Ascending aorta (tissue), 2 donors: ENCODE measurements around the gene CIBAR2. TPM values are rescaled to one million over a fixed set of nuclear protein-coding genes. Genes with fewer than 3 reads are reported as not detected.

Experiments
- DNase-seq, 2 donors: peaks; one replicate each; pipeline ENCODE4 v3.0.0-alpha.2; 2019; ENCODE audit warnings: low spot score in 2 of 2
- H3K27ac ChIP-seq, 2 donors: fragments of 200-600 bp; sonication (generic); one replicate each; pipeline ENCODE4 v1.5.1; 2016 to 2017; ENCODE audit warnings: mild to moderate bottlenecking in 1 of 2
- H3K27me3 ChIP-seq: fragments of 200-600 bp; sonication (generic); one replicate; pipeline ENCODE4 v1.5.1; 2017
- H3K36me3 ChIP-seq, 2 donors: fragments of 200-600 bp; sonication (generic); one replicate each; pipeline ENCODE4 v1.5.1; 2016
- H3K4me1 ChIP-seq, 2 donors: fragments of 200-600 bp; sonication (generic); one replicate each; pipeline ENCODE4 v1.5.1; 2016 to 2017; ENCODE audit warnings: mild to moderate bottlenecking in 1 of 2
- H3K4me3 ChIP-seq, 2 donors: fragments of 200-600 bp; sonication (generic); one replicate each; pipeline ENCODE4 v1.5.1; 2016 to 2017; ENCODE audit warnings: mild to moderate bottlenecking in 1 of 2
- H3K9me3 ChIP-seq, 2 donors: fragments of 200-600 bp; sonication (generic); one replicate each; pipeline ENCODE4 v1.5.1; 2016
- CTCF ChIP-seq, 3 experiments: fragments of 200-600 bp in 2 of 3; fragments of 450-650 bp in 1 of 3; sonication (generic) in 2 of 3; IDR thresholded peaks; one replicate each; pipeline ENCODE4 v1.5.1; 2016 to 2019; ENCODE audit warnings: antibody characterized with exemption in 3 of 3, mild to moderate bottlenecking in 1 of 3, moderate library complexity in 1 of 3
- intact Hi-C: fragments of 100-400 bp; cut with DNase I; formaldehyde crosslinking; loops from one replicate; pipeline ENCODE4 v1.15.1; 2023
- total RNA-seq: library from RNA; depleted of rRNA; stranded (reverse); fragments of >200 nt; gene quantifications from one replicate; pipeline ENCODE4 v1.1.0, GENCODE V29; 2016

CIBAR2 gene
- total RNA-seq, 1 donor from 2014 or later, result not detected

GRCh38 chr16:85110105-85110504 lies 2.2 kb downstream of the CIBAR2 start:
- Histone ChIP-seq H3K27ac (no peak overlapping the region), H3K36me3 (no peaks in the 10 kb centered on the region), H3K9me3 (no peaks in the 10 kb centered on the region), H3K4me1 (no peaks in the 10 kb centered on the region), H3K27me3 (no peaks in the 10 kb centered on the region), H3K4me3 (no peak overlapping the region)
- intact Hi-C loops, result no loop called here
- DNase-seq, result no peak
- TF ChIP-seq CTCF (IDR thresholded peaks at IDR 0.05), result no peak

- no peak overlapping the region for H3K4me3 ChIP-seq
- TF ChIP-seq CTCF (IDR thresholded peaks at IDR 0.05), result no peak
- no peak for DNase-seq
- H3K36me3 ChIP-seq, result no peaks in the 10 kb centered on the region
- H3K27me3 ChIP-seq, result no peaks in the 10 kb centered on the region
- H3K9me3 ChIP-seq, result no peaks in the 10 kb centered on the region
- H3K27ac ChIP-seq, result no peak overlapping the region
- H3K4me1 ChIP-seq, result no peaks in the 10 kb centered on the region
- intact Hi-C loops, result no loop called here
Observed at GRCh38 chr16:85107532-85107931, 4.7 kb downstream of the CIBAR2 start.

- Histone ChIP-seq H3K36me3 (no peaks in the 10 kb centered on the region), H3K27ac (no peak overlapping the region), H3K27me3 (no peaks in the 10 kb centered on the region), H3K4me1 (no peaks in the 10 kb centered on the region), H3K9me3 (no peaks in the 10 kb centered on the region), H3K4me3 (no peak overlapping the region)
- no peak for TF ChIP-seq CTCF (IDR thresholded peaks at IDR 0.05)
- intact Hi-C loops, result no loop called here
- DNase-seq, result no peak
Observed at GRCh38 chr16:85107083-85107482, 5.2 kb downstream of the CIBAR2 start.

GRCh38 chr16:85105475-85105874 lies 6.8 kb downstream of the CIBAR2 start:
- no peak for DNase-seq
- Histone ChIP-seq H3K27ac (no peak overlapping the region), H3K4me1 (no peaks in the 10 kb centered on the region)

GRCh38 chr16:85104821-85105391 lies 7.4 kb downstream of the CIBAR2 start:
- Histone ChIP-seq H3K36me3 (no peaks in the 10 kb centered on the region), H3K27ac (no peak overlapping the region), H3K4me3 (no peak overlapping the region), H3K4me1 (no peaks in the 10 kb centered on the region), H3K27me3 (no peaks in the 10 kb centered on the region), H3K9me3 (no peaks in the 10 kb centered on the region)
- no peak for DNase-seq
- no peak for TF ChIP-seq CTCF (IDR thresholded peaks at IDR 0.05)
- intact Hi-C loops, result no loop called here

More at GRCh38 chr16:85105475-85105874, 6.8 kb downstream of the CIBAR2 start:
- H3K9me3 ChIP-seq, result no peaks in the 10 kb centered on the region
- H3K27me3 ChIP-seq, result no peaks in the 10 kb centered on the region
- intact Hi-C loops, result no loop called here
- no peak for TF ChIP-seq CTCF (IDR thresholded peaks at IDR 0.05)
- H3K4me3 ChIP-seq, result no peak overlapping the region
- H3K36me3 ChIP-seq, result no peaks in the 10 kb centered on the region

GRCh38 chr16:85104147-85104546 lies 8.1 kb downstream of the CIBAR2 start:
- Histone ChIP-seq H3K9me3 (no peaks in the 10 kb centered on the region), H3K4me3 (no peak overlapping the region)
- intact Hi-C loops, result no loop called here

More at GRCh38 chr16:85104147-85104546, 8.1 kb downstream of the CIBAR2 start:
- Histone ChIP-seq H3K27me3 (no peaks in the 10 kb centered on the region), H3K4me1 (no peaks in the 10 kb centered on the region), H3K36me3 (no peaks in the 10 kb centered on the region), H3K27ac (no peak overlapping the region)
- no peak for DNase-seq
- no peak for TF ChIP-seq CTCF (IDR thresholded peaks at IDR 0.05)
